GM12878 (cell line): ENCODE data around the gene PSMB1. TPM values are rescaled to one million over a fixed set of nuclear protein-coding genes. Genes with fewer than 3 reads are reported as not detected.
A peak's percentile ranks its signal among the peaks of the same experiment; 100 is the strongest.

Experiments
- ATAC-seq: fragments of 200-7000 bp; cut with Tn5 transposase; 3 replicates; pipeline ENCODE4 v1.9.1; 2020; ENCODE audit warnings: mild to moderate bottlenecking, moderate library complexity
- BruUV-seq: library from RNA; stranded (reverse); fragments of 400-500 nt; replicated peaks from 2 replicates; lab custom pipeline; 2021; lab: Mats Ljungman, UMichigan
- CTCF ChIA-PET: fragments of 300-600 bp; sonication (Branson Sonifier 250); formaldehyde crosslinking; extraction: SDS; loops from one replicate; lab custom pipeline; 2021; ENCODE audit warnings: inconsistent platforms; lab: Yijun Ruan, JAX
- POLR2A ChIA-PET: fragments of 350-600 bp; formaldehyde crosslinking; extraction: SDS; loops from one replicate; lab custom pipeline; 2021; ENCODE audit warnings: inconsistent platforms; lab: Charles Lee
- RAD21 ChIA-PET: fragments of 300-600 bp; sonication (Branson Sonifier 250); formaldehyde crosslinking; loops from one replicate; lab custom pipeline; 2023; ENCODE audit warnings: antibody characterized with exemption; ENCODE audit not compliant: unreplicated experiment; lab: Charles Lee
- SMC1A ChIA-PET: fragments of 300-600 bp; sonication (Branson Sonifier 250); formaldehyde crosslinking; loops from one replicate; lab custom pipeline; 2023; ENCODE audit not compliant: unreplicated experiment, uncharacterized antibody; lab: Charles Lee
- DNase-seq: peaks from one replicate; pipeline ENCODE4 v3.0.0-alpha.2; 2011; ENCODE audit warnings: low read depth, low spot score
- FAIRE-seq: peaks from 3 replicates; lab custom pipeline; 2011; peaks lifted over from hg19 to GRCh38; lab: Jason Lieb, UNC
- H2AFZ ChIP-seq: 2 replicates; pipeline ENCODE4 v1.6.0; 2011; ENCODE audit warnings: low read depth, low read length, control low read depth; ENCODE audit not compliant: control insufficient read depth
- H3K27ac ChIP-seq: 2 replicates; pipeline ENCODE4 v1.5.1; 2011; ENCODE audit warnings: control low read depth; ENCODE audit not compliant: control insufficient read depth, insufficient read depth
- H3K27me3 ChIP-seq, 2 experiments: replicated peaks in 1 of 2; 2 replicates each; pipeline versions ENCODE4 v1.6.0 to v1.6.1; 2011; ENCODE audit warnings: low read length in 1 of 2; ENCODE audit not compliant: control insufficient read depth in 2 of 2, insufficient read depth in 2 of 2
- H3K36me3 ChIP-seq, 2 experiments: 2 replicates each; pipeline ENCODE4 v1.5.1; 2011; ENCODE audit warnings: low read length in 1 of 2; ENCODE audit not compliant: control insufficient read depth in 2 of 2, insufficient read depth in 2 of 2
- H3K4me1 ChIP-seq: 2 replicates; pipeline ENCODE4 v1.6.1; 2011; ENCODE audit warnings: mild to moderate bottlenecking, low read length, moderate library complexity, mixed read lengths; ENCODE audit not compliant: control insufficient read depth, insufficient read depth
- H3K4me2 ChIP-seq: 2 replicates; pipeline ENCODE4 v1.6.0; 2011; ENCODE audit warnings: control low read depth; ENCODE audit not compliant: control insufficient read depth, insufficient read depth
- H3K4me3 ChIP-seq: fragments of 200-600 bp; sonication (generic); 2 replicates; pipeline ENCODE4 v1.5.1; 2016
- H3K79me2 ChIP-seq: 2 replicates; pipeline ENCODE4 v1.6.0; 2011; ENCODE audit warnings: low read length; ENCODE audit not compliant: control insufficient read depth, insufficient read depth
- H3K9ac ChIP-seq: 2 replicates; pipeline ENCODE4 v1.8.0; 2011; ENCODE audit warnings: low read length, control low read depth, mixed read lengths; ENCODE audit not compliant: control insufficient read depth, insufficient read depth
- H3K9me3 ChIP-seq: replicated peaks from 3 replicates; pipeline ENCODE4 v1.5.1; 2011; ENCODE audit warnings: mild to moderate bottlenecking, low read length; ENCODE audit not compliant: control insufficient read depth, insufficient read depth
- H4K20me1 ChIP-seq: 2 replicates; pipeline ENCODE4 v1.6.0; 2011; ENCODE audit not compliant: control insufficient read depth, insufficient read depth
- EGR1 ChIP-seq, 2 experiments: IDR thresholded peaks; 1 replicate in 1 of 2; 2 replicates in 1 of 2; pipeline ENCODE4 v1.6.1; 2011 to 2012; ENCODE audit warnings: low read depth in 2 of 2, low read length in 2 of 2, borderline replicate concordance in 1 of 2, mild to moderate bottlenecking in 1 of 2, moderate library complexity in 1 of 2
- EZH2 ChIP-seq: IDR thresholded peaks from 2 replicates; pipeline ENCODE4 v1.6.1; 2012; ENCODE audit warnings: low read depth, mild to moderate bottlenecking, control low read depth, inconsistent platforms, low read length, borderline replicate concordance; ENCODE audit not compliant: control insufficient read depth
- MAX ChIP-seq: IDR thresholded peaks from 2 replicates; pipeline ENCODE4 v1.6.1; 2012; ENCODE audit warnings: low read depth, low read length, improper control_type of control experiment
- NKRF ChIP-seq: fragments of 450-650 bp; conservative IDR thresholded peaks from 2 replicates; pipeline ENCODE4 v1.6.1; 2017; ENCODE audit warnings: mild to moderate bottlenecking, moderate library complexity
- POLR2A ChIP-seq: IDR thresholded peaks from 2 replicates; pipeline ENCODE4 v1.6.1; 2011; ENCODE audit warnings: low read depth, mild to moderate bottlenecking, low read length
- POLR2AphosphoS5 ChIP-seq: IDR thresholded peaks from 2 replicates; pipeline ENCODE4 v1.6.1; 2011; ENCODE audit warnings: mild to moderate bottlenecking, low read length, inconsistent platforms
- PRDM15 ChIP-seq: fragments of 450-650 bp; formaldehyde crosslinking; IDR thresholded peaks from 2 replicates; pipeline ENCODE4 v1.4.0; 2020; ENCODE audit warnings: mild to moderate bottlenecking, moderate library complexity
- SP1 ChIP-seq: IDR thresholded peaks from one replicate; pipeline ENCODE4 v1.6.1; 2011; ENCODE audit warnings: low read depth, low read length
- SRF ChIP-seq, 2 experiments: IDR thresholded peaks; 2 replicates each; pipeline ENCODE4 v1.6.1; 2011; ENCODE audit warnings: low read depth in 2 of 2, low read length in 2 of 2, mild to moderate bottlenecking in 1 of 2, moderate library complexity in 1 of 2
- SUPT20H ChIP-seq: IDR thresholded peaks from 2 replicates; pipeline ENCODE4 v1.6.1; 2011; ENCODE audit warnings: low read depth, mild to moderate bottlenecking, low read length, moderate library complexity, borderline replicate concordance; ENCODE audit not compliant: control insufficient read depth
- ZBED1 ChIP-seq: IDR thresholded peaks from 2 replicates; pipeline ENCODE4 v1.6.1; 2016; ENCODE audit warnings: borderline replicate concordance
- WGBS: methylation state at CpG from one replicate; pipeline ENCODE4 v1.1.6; 2016; ENCODE audit warnings: low lambda C conversion rate; ENCODE audit not compliant: insufficient replicate concordance, insufficient coverage; ENCODE audit errors: missing lambda C conversion rate; 5-methylcytosine and 5-hydroxymethylcytosine counted together
- in situ Hi-C: fragments of 300-500 bp; cut with MboI; formaldehyde crosslinking; loops from 9 replicates; pipeline ENCODE4 v1.14.3; 2018; ENCODE audit warnings: mixed read lengths
- intact Hi-C: fragments of 100-400 bp; cut with micrococcal nuclease; formaldehyde crosslinking; loops from one replicate; pipeline ENCODE4 v1.14.2; 2022; ENCODE audit not compliant: unreplicated experiment
- polyA plus RNA-seq, 11 experiments: library from polyadenylated mRNA; depleted of rRNA in 4 of 11; unstranded in 6 of 11; stranded (reverse) in 5 of 11; fragments of >200 nt; fragmentation: Nextera tagmentation in 4 of 11; fragmentation: Illumina TruSeq in 1 of 11; extraction: Ambion mirVana in 4 of 11; extraction: Trizol in 1 of 11; gene quantifications; 1 replicate in 1 of 11; 2 replicates in 10 of 11; pipeline versions ENCODE4 v1.2.1 to v1.2.3, GENCODE V29; 2011 to 2016; ENCODE audit warnings: inconsistent platforms in 2 of 11, missing spikeins in 2 of 11, low read depth in 1 of 11
- total RNA-seq, 4 experiments: library from RNA; depleted of rRNA in 3 of 4; stranded (reverse); fragments of >200 nt in 3 of 4; fragmentation: Illumina TruSeq in 1 of 4; extraction: Trizol in 1 of 4; gene quantifications; 2 replicates each; pipeline versions ENCODE4 v1.2.1 to v1.2.3, GENCODE V29; 2013 to 2021

PSMB1 gene
- total and polyA plus RNA-seq, 10 of the 15 experiments (the other 5 are each of a cell fraction or from before 2014, with no cell fraction given): 208 to 1,317 (median 508) TPM

- TF ChIP-seq SUPT20H (no peak), ZBED1 (no peak)
Observed at GRCh38 chr6:170535004-170535403, 18.1 kb downstream of the PSMB1 start (continued).

GRCh38 chr6:170533792-170534191 is 19.3 kb downstream of the PSMB1 start:
- Histone ChIP-seq H4K20me1 (no peaks in the 10 kb centered on the region), H3K4me1 (no peaks in the 10 kb centered on the region), H3K79me2 (no peaks in the 10 kb centered on the region), H3K27ac (no peak overlapping the region), H3K4me3 (no peak overlapping the region), H3K4me2 (no peak overlapping the region), H2AFZ (no peak overlapping the region), H3K9ac (no peak overlapping the region), H3K27me3 (no peaks in the 10 kb centered on the region), H3K9me3 (no peaks in the 10 kb centered on the region), H3K36me3 (peaks cover 16 to 37% of the 10 kb centered on the region in 2 experiments)
- in situ Hi-C loops (no loop called here), intact Hi-C loops (loop anchor here (5.0 kb wide), 1 partner anchor 1576 kb away; no protein-coding TSS in a partner anchor)
- ChIA-PET RAD21 (no interaction called here), SMC1A (interaction anchor here (1.1 kb wide), 1 partner anchor 16 kb away, joined by 4 read pairs; no protein-coding TSS in a partner anchor), POLR2A (interaction anchor here (1.2 kb wide), 1 partner anchor 17 kb away, joined by 7 read pairs; no protein-coding TSS in a partner anchor), CTCF (interaction anchor here (1.0 to 2.1 kb wide), 2 partner anchors 11 to 702 kb away, joined by 3 to 10 read pairs; no protein-coding TSS in a partner anchor)
- FAIRE-seq: no peak
- ATAC-seq: no peak
- WGBS: 94% methylated on average over 2 of the region's 2 CpGs
- no peak for DNase-seq
- no peak for TF ChIP-seq SP1
- TF ChIP-seq NKRF: no peak
- TF ChIP-seq MAX: no peak
- TF ChIP-seq EGR1 (IDR thresholded peaks at IDR 0.05; ENCODE audit: borderline replicate concordance in 1 of 2, low read depth in 2 of 2, low read length in 2 of 2): no peak
- TF ChIP-seq POLR2AphosphoS5: peak; percentile 67; the same call in 1 of the 2 replicates
- no peak for TF ChIP-seq EZH2
- no peak for TF ChIP-seq PRDM15
- no peak for TF ChIP-seq SRF (IDR thresholded peaks at IDR 0.05; ENCODE audit: low read depth in 2 of 2, low read length in 2 of 2)
- 0 out of 2 replicates have a peak, but pooled peaks have one; percentile 12 for TF ChIP-seq POLR2A
- BruUV-seq: no TSS peak
